Tibial nerve (tissue), 3 donors: Measurements from ENCODE around the gene ZNF776.

Experiments
- CTCF ChIP-seq, 5 experiments: fragments of 200-600 bp in 3 of 5; fragments of 450-650 bp in 2 of 5; sonication (generic) in 3 of 5; IDR thresholded peaks; one replicate each; pipeline ENCODE4 v1.5.1; 2016 to 2019; ENCODE audit warnings: antibody characterized with exemption in 5 of 5, mild to moderate bottlenecking in 3 of 5, moderate library complexity in 2 of 5
- POLR2A ChIP-seq, 2 donors: fragments of 450-650 bp; IDR thresholded peaks; one replicate each; pipeline ENCODE4 v1.6.1; 2017; ENCODE audit warnings: antibody characterized with exemption in 2 of 2, mild to moderate bottlenecking in 2 of 2, moderate library complexity in 2 of 2

- no peak for TF ChIP-seq POLR2A (IDR thresholded peaks at IDR 0.05)
- no peak for TF ChIP-seq CTCF (IDR thresholded peaks at IDR 0.05)
Measured at GRCh38 chr19:57719424-57719823, 27.2 kb upstream of the ZNF776 start.
